Ishikawa (cell line): ENCODE measurements around the gene ACTA2.

Source experiments
- CEBPB ChIP-seq: IDR thresholded peaks from 2 replicates; pipeline ENCODE4 v1.6.1; 2012
- CREB1 ChIP-seq: IDR thresholded peaks from 2 replicates; pipeline ENCODE4 v1.6.1; 2012; ENCODE audit warnings: low read depth
- EGR1 ChIP-seq: IDR thresholded peaks from 2 replicates; pipeline ENCODE4 v1.6.1; 2012
- EP300 ChIP-seq: IDR thresholded peaks from 2 replicates; pipeline ENCODE4 v1.6.1; 2012; ENCODE audit warnings: borderline replicate concordance
- FOXM1 ChIP-seq: IDR thresholded peaks from 2 replicates; pipeline ENCODE4 v1.6.1; 2012; ENCODE audit warnings: low read depth, borderline replicate concordance
- NFIC ChIP-seq: IDR thresholded peaks from 2 replicates; pipeline ENCODE4 v1.6.1; 2012
- RAD21 ChIP-seq: IDR thresholded peaks from 2 replicates; pipeline ENCODE4 v1.6.1; 2012; ENCODE audit warnings: low read depth
- TAF1 ChIP-seq: IDR thresholded peaks from 2 replicates; pipeline ENCODE4 v1.6.1; 2012; ENCODE audit warnings: low read depth, mild to moderate bottlenecking
- TCF12 ChIP-seq: IDR thresholded peaks from 2 replicates; pipeline ENCODE4 v1.6.1; 2012; ENCODE audit warnings: low read depth
- TEAD4 ChIP-seq: IDR thresholded peaks from 2 replicates; pipeline ENCODE4 v1.6.1; 2012
- YY1 ChIP-seq: IDR thresholded peaks from 2 replicates; pipeline ENCODE4 v1.6.1; 2012; ENCODE audit warnings: low read depth
- ZBTB7A ChIP-seq: IDR thresholded peaks from 2 replicates; pipeline ENCODE4 v1.6.1; 2012; ENCODE audit warnings: low read depth
- TF ChIP-seq, protein P1 (sequence below): IDR thresholded peaks from 2 replicates; pipeline ENCODE4 v1.6.1; 2012; ENCODE audit warnings: low read depth, mild to moderate bottlenecking
- TF ChIP-seq, protein P2 (sequence below): IDR thresholded peaks from 2 replicates; pipeline ENCODE4 v1.6.1; 2012
- TF ChIP-seq, protein P3 (sequence below): IDR thresholded peaks from 2 replicates; pipeline ENCODE4 v1.6.1; 2012

ACTA2 gene

GRCh38 chr10:88952647-88953111 lies at the start of gene ACTA2:
Gene ACTA2, minus strand, starts transcription at chr10:88952773. Its CDS starts 3,843 bp downstream, at chr10:88948930.
- TF ChIP-seq FOXM1 (no peak), TAF1 (no peak), NFIC (peak; percentile 27; the same call in 1 of the 2 replicates), TEAD4 (peak; percentile 27; the same call in 1 of the 2 replicates)

DNA sequence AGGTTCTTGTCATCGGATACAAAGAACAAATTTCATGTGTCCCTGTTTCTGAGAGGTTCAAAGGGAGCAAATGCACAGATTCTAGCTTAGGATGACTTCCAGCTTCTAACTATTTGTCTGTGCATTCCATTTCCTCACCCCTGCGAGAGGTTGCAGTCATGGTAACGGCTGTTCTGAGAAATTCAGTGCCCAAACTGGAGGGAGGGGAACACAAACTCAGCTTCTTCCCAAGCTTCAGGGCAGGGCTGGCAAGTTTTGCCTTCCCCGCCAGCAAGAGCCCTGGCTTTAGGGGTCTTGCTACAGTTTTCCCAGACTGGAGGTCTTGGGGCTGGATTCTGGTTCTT lies 49.1 kb upstream of the ACTA2 start:
- no peak for TF ChIP-seq ZBTB7A
- TF ChIP-seq EP300 = no peak

DNA sequence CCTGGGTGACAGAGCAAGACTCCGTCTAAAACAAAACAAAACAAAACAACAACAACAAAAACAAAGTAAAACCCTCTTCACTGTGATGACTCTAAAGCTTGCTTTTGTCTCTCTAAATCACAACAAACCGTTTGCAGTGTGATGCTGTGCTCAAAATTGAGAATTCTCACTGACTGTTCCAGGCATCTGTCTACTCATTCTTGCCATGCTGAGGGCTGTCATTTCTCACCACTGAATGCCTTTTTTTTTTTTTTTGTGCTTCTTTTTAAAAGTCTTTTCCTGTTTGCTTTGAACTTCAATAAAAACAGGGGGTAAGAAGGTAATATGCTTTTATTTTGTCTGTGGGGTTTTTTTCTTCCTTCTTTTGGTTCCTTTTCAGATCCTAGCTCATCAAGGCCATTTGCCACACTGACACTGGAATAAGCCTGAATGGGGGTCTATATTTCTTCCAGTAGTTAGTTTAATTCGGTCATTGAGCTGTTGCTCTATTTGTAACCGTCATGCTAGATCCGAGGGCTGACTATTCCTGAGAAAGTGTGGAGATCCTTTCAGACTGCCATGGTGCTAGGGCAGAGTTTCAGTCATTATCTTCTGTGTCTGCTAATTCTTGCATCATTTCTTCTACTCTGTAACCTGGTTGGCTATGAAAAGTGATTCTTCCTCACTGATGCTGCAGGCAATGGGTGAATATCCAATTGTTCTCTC lies 48.6 kb upstream of the ACTA2 start:
- no peak for TF ChIP-seq TAF1

DNA sequence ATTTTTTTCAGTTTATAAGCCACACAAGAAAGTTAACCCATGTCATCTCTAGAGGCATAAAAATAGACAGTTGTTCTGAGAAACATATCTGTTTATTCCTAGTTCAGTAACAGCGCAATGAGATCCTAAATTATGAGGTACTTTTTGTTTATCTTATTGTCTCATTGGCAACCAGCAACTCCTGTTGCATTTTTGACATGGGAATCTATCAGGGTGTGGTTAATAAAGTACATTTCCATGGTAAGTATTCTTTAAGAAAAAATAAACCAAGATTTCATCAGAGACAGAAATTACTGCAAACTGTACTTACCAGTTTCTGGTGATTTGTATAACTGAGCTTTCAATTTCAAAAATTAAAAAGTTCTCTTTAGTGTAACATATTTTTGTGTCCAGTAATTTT lies 47.1 kb upstream of the ACTA2 start:
- TF ChIP-seq, protein P1, sequence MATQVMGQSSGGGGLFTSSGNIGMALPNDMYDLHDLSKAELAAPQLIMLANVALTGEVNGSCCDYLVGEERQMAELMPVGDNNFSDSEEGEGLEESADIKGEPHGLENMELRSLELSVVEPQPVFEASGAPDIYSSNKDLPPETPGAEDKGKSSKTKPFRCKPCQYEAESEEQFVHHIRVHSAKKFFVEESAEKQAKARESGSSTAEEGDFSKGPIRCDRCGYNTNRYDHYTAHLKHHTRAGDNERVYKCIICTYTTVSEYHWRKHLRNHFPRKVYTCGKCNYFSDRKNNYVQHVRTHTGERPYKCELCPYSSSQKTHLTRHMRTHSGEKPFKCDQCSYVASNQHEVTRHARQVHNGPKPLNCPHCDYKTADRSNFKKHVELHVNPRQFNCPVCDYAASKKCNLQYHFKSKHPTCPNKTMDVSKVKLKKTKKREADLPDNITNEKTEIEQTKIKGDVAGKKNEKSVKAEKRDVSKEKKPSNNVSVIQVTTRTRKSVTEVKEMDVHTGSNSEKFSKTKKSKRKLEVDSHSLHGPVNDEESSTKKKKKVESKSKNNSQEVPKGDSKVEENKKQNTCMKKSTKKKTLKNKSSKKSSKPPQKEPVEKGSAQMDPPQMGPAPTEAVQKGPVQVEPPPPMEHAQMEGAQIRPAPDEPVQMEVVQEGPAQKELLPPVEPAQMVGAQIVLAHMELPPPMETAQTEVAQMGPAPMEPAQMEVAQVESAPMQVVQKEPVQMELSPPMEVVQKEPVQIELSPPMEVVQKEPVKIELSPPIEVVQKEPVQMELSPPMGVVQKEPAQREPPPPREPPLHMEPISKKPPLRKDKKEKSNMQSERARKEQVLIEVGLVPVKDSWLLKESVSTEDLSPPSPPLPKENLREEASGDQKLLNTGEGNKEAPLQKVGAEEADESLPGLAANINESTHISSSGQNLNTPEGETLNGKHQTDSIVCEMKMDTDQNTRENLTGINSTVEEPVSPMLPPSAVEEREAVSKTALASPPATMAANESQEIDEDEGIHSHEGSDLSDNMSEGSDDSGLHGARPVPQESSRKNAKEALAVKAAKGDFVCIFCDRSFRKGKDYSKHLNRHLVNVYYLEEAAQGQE = no peak
- TF ChIP-seq TAF1 (no peak), RAD21 (no peak), EP300 (no peak), NFIC (no peak), CREB1 (no peak), ZBTB7A (no peak), TEAD4 (no peak), EGR1 (no peak), CEBPB (no peak), FOXM1 (no peak), YY1 (no peak), TCF12 (no peak)
- TF ChIP-seq, protein P2, sequence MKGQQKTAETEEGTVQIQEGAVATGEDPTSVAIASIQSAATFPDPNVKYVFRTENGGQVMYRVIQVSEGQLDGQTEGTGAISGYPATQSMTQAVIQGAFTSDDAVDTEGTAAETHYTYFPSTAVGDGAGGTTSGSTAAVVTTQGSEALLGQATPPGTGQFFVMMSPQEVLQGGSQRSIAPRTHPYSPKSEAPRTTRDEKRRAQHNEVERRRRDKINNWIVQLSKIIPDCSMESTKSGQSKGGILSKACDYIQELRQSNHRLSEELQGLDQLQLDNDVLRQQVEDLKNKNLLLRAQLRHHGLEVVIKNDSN = no peak
- TF ChIP-seq, protein P3, sequence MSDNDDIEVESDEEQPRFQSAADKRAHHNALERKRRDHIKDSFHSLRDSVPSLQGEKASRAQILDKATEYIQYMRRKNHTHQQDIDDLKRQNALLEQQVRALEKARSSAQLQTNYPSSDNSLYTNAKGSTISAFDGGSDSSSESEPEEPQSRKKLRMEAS = no peak

DNA sequence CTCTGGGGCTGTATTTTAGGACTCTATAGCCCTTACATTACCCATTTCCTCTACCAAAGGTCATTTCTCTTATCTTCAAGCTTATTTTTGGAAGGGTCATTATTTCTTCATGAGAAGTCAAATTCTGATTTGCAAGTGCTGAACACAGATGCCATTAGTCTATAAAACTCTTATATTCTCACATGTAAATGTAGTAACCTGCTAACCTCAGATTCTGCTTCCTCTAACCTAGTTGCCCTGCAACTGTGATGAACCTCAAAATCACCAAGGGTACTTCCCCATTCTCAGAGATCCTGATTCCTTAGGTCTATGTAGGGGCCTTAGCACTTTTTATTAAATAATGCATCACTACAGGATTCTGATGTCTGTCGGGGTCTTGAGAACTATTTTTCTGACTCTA lies 44.4 kb upstream of the ACTA2 start:
- no peak for TF ChIP-seq ZBTB7A
- no peak for TF ChIP-seq NFIC
- no peak for TF ChIP-seq CREB1
- TF ChIP-seq TAF1 = no peak
- no peak for TF ChIP-seq TCF12
- no peak for TF ChIP-seq TEAD4
- no peak for TF ChIP-seq YY1
- TF ChIP-seq EP300 = no peak
- TF ChIP-seq FOXM1 = no peak
- no peak for TF ChIP-seq RAD21
- TF ChIP-seq, protein P1 = no peak
- no peak for TF ChIP-seq EGR1
- no peak for TF ChIP-seq CEBPB
- TF ChIP-seq, protein P2 = no peak
- TF ChIP-seq, protein P3 = no peak

GRCh38 chr10:88995156-88995876 lies 42.7 kb upstream of the ACTA2 start:
- TF ChIP-seq ZBTB7A = no peak
